Sigmoid colon (tissue), 4 donors: ENCODE results near the gene RPS8.

ENCODE experiments used
- POLR2A ChIP-seq, 2 donors: fragments of 450-650 bp; IDR thresholded peaks; one replicate each; pipeline ENCODE4 v1.6.1; 2016; ENCODE audit warnings: antibody characterized with exemption in 2 of 2, mild to moderate bottlenecking in 2 of 2, moderate library complexity in 2 of 2
- POLR2AphosphoS5 ChIP-seq, 4 donors: sonication (generic); formaldehyde crosslinking; IDR thresholded peaks; one replicate each; pipeline ENCODE4 v1.6.1; 2017; ENCODE audit warnings: antibody characterized with exemption in 4 of 4
- TF ChIP-seq, protein P1 (sequence below), 4 experiments: fragments of 450-650 bp in 3 of 4; fragments of 200-600 bp in 1 of 4; IDR thresholded peaks; one replicate each; pipeline ENCODE4 v1.5.1; 2016 to 2019; ENCODE audit warnings: antibody characterized with exemption in 4 of 4, mild to moderate bottlenecking in 3 of 4, moderate library complexity in 2 of 4

DNA sequence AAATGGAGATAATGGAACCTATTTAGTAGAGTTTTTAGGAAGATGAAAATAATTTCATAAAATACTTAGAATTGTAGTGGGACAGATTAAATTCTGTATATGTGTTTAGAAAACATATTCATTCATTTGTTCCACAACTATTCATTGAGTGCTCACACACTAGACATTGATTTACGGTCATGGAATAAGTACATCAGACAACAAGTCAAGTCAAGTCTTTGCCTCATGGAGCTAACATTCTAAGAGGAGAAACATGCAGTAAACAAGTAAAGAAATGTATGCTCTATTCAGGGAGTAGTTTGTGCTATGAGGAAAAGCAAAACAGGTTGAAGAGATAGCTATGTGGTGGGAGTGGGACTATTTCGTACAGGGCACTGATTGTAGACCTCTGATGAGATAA lies 42.0 kb downstream of the RPS8 start:
- no peak for TF ChIP-seq POLR2A (IDR thresholded peaks at IDR 0.05)
- TF ChIP-seq, protein P1, sequence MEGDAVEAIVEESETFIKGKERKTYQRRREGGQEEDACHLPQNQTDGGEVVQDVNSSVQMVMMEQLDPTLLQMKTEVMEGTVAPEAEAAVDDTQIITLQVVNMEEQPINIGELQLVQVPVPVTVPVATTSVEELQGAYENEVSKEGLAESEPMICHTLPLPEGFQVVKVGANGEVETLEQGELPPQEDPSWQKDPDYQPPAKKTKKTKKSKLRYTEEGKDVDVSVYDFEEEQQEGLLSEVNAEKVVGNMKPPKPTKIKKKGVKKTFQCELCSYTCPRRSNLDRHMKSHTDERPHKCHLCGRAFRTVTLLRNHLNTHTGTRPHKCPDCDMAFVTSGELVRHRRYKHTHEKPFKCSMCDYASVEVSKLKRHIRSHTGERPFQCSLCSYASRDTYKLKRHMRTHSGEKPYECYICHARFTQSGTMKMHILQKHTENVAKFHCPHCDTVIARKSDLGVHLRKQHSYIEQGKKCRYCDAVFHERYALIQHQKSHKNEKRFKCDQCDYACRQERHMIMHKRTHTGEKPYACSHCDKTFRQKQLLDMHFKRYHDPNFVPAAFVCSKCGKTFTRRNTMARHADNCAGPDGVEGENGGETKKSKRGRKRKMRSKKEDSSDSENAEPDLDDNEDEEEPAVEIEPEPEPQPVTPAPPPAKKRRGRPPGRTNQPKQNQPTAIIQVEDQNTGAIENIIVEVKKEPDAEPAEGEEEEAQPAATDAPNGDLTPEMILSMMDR (IDR thresholded peaks at IDR 0.05), result no peak
- no peak for TF ChIP-seq POLR2AphosphoS5 (IDR thresholded peaks at IDR 0.05)
